ENCODE data around the gene ZNF639. TPM values are rescaled to one million over a fixed set of nuclear protein-coding genes. Genes with fewer than 3 reads are reported as not detected.

The ZNF639 gene
- polyA plus RNA-seq, 1 donor (not counting 4 experiments of a cell fraction or from before 2014, with no cell fraction given): 15.8 TPM

- no peaks in the 10 kb centered on the region for H3K36me3 ChIP-seq (ENCODE audit: control insufficient read depth in 2 of 2, extremely low read depth in 1 of 2, insufficient read depth in 2 of 2, low read length in 2 of 2)
- dilution Hi-C loops (cut with MboI; ENCODE audit: extremely low pct_ligation_motif_present, low sequenced_read_pairs): no loop called here
- no peaks in the 10 kb centered on the region for H3K9me1 ChIP-seq (ENCODE audit: control insufficient read depth, extremely low read depth, insufficient read depth, low read length)
- H4K20me1 ChIP-seq (ENCODE audit: control insufficient read depth, extremely low read depth, insufficient read depth, low read length): no peaks in the 10 kb centered on the region
- no peaks in the 10 kb centered on the region for H3K79me2 ChIP-seq (ENCODE audit: control insufficient read depth, insufficient read depth, low read length)
- H3K27me3 ChIP-seq (ENCODE audit: control insufficient read depth, extremely low read depth, insufficient read depth, low read length): no peaks in the 10 kb centered on the region
- DNase-seq (ENCODE audit: low read depth, low spot score) (no peak), FAIRE-seq (no peak)
- no peak overlapping the region for H2AFZ ChIP-seq (ENCODE audit: control insufficient read depth, low read length)
- no peak overlapping the region for H3K4me2 ChIP-seq (ENCODE audit: control insufficient read depth, extremely low read depth, insufficient read depth, low read depth, low read length)
- TF ChIP-seq EZH2 (IDR thresholded peaks at IDR 0.05; ENCODE audit: low read length): no peak
- no peak for TF ChIP-seq CTCF (optimal IDR thresholded peaks at IDR 0.05 in 1 of 3, IDR thresholded peaks at IDR 0.05 in 1 of 3, conservative IDR thresholded peaks at IDR 0.05 in 1 of 3; ENCODE audit: extremely low read depth in 1 of 3, insufficient read depth in 2 of 3, low read length in 3 of 3)
- no peak overlapping the region for H3K9ac ChIP-seq (ENCODE audit: control insufficient read depth, extremely low read depth, insufficient read depth, low read length)
- no peak overlapping the region for H3K4me3 ChIP-seq (ENCODE audit: control insufficient read depth in 2 of 3, extremely low read depth in 1 of 3, insufficient read depth in 2 of 3, low read depth in 1 of 3, low read length in 3 of 3)
- H3K27ac ChIP-seq (ENCODE audit: control insufficient read depth, insufficient read depth, low read length): no peak overlapping the region
- H3K4me1 ChIP-seq (ENCODE audit: control insufficient read depth, extremely low read depth, insufficient read depth, low read length): no peaks in the 10 kb centered on the region
- H3K9me3 ChIP-seq (ENCODE audit: control insufficient read depth, low read depth, low read length): no peaks in the 10 kb centered on the region
Observed at GRCh38 chr3:179279837-179280236, 43.0 kb upstream of the ZNF639 start.

- no peaks in the 10 kb centered on the region for H3K36me3 ChIP-seq (ENCODE audit: control insufficient read depth in 2 of 2, extremely low read depth in 1 of 2, insufficient read depth in 2 of 2, low read length in 2 of 2)
- no peak overlapping the region for H3K4me3 ChIP-seq (ENCODE audit: control insufficient read depth in 2 of 3, extremely low read depth in 1 of 3, insufficient read depth in 2 of 3, low read depth in 1 of 3, low read length in 3 of 3)
- H2AFZ ChIP-seq (ENCODE audit: control insufficient read depth, low read length): no peak overlapping the region
- H3K79me2 ChIP-seq (ENCODE audit: control insufficient read depth, insufficient read depth, low read length): no peaks in the 10 kb centered on the region
- H3K9me3 ChIP-seq (ENCODE audit: control insufficient read depth, low read depth, low read length): no peaks in the 10 kb centered on the region
- no peaks in the 10 kb centered on the region for H4K20me1 ChIP-seq (ENCODE audit: control insufficient read depth, extremely low read depth, insufficient read depth, low read length)
- H3K9ac ChIP-seq (ENCODE audit: control insufficient read depth, extremely low read depth, insufficient read depth, low read length): no peak overlapping the region
- dilution Hi-C loops (cut with MboI; ENCODE audit: extremely low pct_ligation_motif_present, low sequenced_read_pairs): no loop called here
- TF ChIP-seq EZH2 (IDR thresholded peaks at IDR 0.05; ENCODE audit: low read length) (no peak), CTCF (optimal IDR thresholded peaks at IDR 0.05 in 1 of 3, IDR thresholded peaks at IDR 0.05 in 1 of 3, conservative IDR thresholded peaks at IDR 0.05 in 1 of 3; ENCODE audit: extremely low read depth in 1 of 3, insufficient read depth in 2 of 3, low read length in 3 of 3) (no peak)
- FAIRE-seq: no peak
- H3K4me1 ChIP-seq (ENCODE audit: control insufficient read depth, extremely low read depth, insufficient read depth, low read length): no peaks in the 10 kb centered on the region
- no peaks in the 10 kb centered on the region for H3K9me1 ChIP-seq (ENCODE audit: control insufficient read depth, extremely low read depth, insufficient read depth, low read length)
- H3K4me2 ChIP-seq (ENCODE audit: control insufficient read depth, extremely low read depth, insufficient read depth, low read depth, low read length): no peak overlapping the region
- no peak overlapping the region for H3K27ac ChIP-seq (ENCODE audit: control insufficient read depth, insufficient read depth, low read length)
- DNase-seq (ENCODE audit: low read depth, low spot score): no peak
- no peaks in the 10 kb centered on the region for H3K27me3 ChIP-seq (ENCODE audit: control insufficient read depth, extremely low read depth, insufficient read depth, low read length)
Observed at GRCh38 chr3:179281825-179282224, 41.0 kb upstream of the ZNF639 start.
